GM21526 (cell line): Measurements from ENCODE around the gene WDR46.

ENCODE experiments used
- ATAC-seq: cut with Tn5 transposase; IDR thresholded peaks from one replicate; pipeline ENCODE4 v1.9.1; 2021; ENCODE audit warnings: moderate library complexity; ENCODE audit not compliant: unreplicated experiment, low FRiP score

WDR46 gene

DNA sequence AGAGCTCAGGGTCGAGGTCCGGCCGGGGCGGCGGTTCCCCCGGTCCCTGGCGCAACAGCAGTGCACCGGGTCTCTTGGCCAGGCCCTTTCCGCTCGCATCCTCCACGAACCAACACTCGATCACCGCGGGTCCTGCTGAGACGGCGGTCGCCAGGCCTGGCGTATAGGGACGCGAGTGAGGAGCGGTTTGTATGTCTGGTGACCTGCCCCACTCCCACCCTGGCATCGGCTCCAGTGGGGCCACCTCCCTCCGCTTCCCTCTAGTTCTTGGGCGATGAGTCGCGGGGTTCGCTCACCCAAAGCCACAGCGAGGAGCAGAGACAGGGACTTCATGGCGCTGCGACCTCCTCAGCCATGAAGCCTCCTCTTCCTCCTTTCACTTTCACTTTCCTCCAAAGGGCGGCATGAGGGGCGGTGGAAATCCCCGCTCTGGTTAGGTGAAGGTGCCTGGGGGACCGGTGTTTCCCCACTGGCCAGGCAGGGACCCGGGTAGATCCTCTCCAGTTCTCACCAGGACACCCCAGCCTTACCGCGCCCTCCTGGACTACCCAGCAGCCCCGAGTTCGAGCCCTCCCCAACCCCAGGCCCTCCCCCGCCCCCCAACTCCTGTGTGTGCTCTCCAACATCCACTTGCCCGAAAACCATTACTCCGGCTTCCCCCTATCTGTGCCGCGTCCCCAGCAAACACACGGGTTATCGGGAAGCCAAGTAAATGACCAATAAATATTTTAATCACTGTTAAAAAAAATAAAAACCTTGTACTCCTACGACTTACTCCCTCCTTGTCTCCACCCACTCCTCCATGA lies 24.9 kb upstream of the WDR46 start, which contains the start of gene TAPBP:
TSS of gene TAPBP (minus strand) at position 370 of the 806 bp plus-strand sequence. CDS start at position 333, 37 bp downstream.
- ATAC-seq, result no peak

DNA sequence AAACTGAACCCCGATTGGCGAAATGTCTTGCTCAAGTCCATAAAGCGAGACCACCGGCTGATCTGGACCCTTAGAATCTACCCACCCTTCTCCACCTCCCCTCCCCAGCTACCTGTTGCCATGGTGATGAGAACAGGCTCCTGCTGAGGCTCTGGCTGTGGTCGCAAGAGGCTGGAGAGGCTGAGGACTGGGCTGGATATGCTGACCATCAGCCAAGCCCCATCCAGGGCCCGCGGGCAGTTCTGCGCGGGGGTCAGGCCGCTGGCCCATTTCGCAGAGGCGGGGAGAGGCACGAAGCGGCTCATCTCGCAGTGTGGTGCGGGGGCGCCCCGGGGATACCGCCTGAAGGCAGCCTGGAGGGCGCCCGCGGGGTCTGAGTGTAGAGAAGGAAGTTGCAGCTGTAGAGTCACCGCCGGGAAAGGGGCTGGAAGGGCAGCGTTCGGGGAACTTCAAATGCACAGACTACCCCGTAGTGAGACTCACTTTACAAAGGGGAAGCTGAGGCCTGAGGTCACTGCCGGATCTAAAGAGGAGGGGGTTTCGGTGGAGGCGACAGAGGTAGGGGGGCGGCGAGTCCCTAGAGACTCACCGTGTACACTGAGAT lies 24.2 kb upstream of the WDR46 start:
- no peak for ATAC-seq

DNA sequence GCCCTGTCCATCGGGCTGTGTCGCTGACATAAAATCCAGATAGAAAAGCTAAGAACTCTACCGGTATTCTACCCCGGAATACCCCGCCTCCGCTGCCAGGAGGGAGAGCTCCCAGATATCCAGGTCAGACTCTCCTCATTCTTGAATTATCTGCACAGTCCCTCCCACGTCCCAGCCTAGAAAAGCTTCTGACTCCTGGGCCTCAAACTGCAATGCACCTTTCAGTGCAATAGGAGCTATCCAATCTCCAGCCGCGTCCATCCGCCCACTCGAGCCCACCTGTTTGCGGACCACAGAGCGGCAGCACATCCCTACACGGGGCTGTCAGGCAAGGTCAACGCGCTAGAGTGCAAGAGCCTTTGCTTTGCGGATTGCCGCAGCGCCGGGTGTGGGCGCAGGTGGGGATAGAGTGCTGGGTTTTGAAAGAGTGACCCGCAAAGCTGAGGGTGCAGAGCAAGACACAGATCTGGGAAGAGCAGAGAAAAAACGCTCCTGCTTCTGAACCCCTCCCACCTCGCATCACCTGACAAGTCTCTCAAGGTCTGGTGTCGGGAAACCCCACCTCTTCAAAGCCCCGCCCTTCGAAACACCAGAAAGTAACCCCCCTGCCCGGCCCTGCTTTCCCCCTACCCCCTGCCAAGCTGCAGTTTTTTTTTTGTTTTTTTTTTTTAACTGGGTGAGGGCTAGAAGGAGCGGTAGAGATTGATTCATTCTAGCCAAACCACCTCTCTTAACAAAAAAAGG lies 23.5 kb upstream of the WDR46 start:
- no peak for ATAC-seq

DNA sequence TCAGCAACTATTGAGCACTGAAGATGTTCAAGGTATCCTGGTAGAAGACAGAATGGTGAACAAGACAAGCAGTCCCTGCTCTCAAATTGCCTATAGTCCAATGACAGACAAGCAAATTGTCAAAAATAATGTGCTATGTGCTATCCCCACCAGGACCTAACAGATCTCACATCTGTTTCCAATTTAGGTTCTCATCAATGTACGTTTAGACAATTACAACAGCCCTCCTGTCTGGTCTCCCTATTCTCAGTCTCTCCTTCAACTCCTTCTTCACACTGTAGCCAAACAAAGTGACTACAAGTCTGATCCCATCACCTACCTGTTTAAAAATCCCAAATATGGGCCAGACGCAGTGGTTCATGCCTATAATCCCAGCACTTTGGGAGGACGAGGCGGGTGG lies 17.3 kb upstream of the WDR46 start:
- ATAC-seq, result no peak

DNA sequence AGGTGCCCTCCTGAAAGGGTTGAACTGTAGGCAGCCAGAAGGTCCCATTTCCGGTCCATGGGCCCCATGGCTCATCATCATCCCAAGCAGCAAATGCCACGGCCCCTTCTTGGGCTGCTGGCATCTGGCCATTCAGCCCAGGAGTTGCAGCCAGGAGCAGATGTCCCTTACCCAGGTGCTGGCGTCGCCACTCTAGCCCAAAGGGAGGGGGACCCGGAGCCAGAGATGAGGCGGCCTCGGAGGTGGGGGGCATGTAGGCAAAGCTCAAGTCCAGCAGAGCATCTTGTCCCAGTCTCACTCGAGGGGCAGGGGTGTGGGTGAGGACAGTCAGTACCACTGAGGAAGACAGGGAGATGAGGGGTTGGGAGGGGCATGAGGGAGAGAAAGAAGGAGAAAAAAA lies 16.0 kb upstream of the WDR46 start:
- ATAC-seq, result no peak

DNA sequence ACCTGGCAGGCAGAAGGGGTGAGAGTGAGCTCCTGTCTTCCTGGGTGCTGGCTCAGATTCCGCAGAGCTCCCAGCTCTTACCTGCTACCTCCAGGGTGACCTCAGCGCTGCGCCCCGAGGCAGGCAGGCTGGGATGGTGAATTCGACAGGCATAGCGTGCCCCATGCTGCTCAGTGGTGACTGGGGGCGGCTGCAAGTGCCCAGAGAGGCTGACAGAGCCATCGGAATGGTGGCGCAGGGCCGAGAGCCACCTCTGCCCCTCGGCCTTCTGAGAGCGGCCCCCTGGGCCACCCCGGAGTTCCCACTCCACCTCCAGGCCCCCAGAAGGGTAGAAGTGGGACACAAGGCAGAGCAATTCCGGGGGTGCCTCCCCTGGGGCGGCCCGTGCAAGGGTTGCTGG lies 15.2 kb upstream of the WDR46 start:
- no peak for ATAC-seq

DNA sequence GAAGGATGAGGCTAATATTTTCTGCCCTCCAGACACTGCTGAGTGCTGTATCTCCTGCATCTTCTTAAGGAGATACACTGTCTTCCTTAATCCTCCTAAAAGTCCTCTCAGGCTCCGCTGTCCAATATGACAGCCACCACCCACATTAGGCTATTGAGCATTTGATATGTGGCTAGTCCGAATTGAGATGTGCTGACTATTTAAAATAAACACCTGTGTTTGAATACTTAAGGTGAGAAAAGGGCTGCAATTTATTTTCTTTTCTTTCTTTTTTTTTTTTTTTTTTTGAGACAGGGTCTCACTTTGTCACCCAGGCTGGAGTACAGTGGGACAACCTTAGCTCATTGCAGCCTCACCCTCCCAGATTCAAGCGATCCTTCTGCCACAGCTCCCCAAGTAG lies 12.8 kb upstream of the WDR46 start:
- ATAC-seq, result no peak

DNA sequence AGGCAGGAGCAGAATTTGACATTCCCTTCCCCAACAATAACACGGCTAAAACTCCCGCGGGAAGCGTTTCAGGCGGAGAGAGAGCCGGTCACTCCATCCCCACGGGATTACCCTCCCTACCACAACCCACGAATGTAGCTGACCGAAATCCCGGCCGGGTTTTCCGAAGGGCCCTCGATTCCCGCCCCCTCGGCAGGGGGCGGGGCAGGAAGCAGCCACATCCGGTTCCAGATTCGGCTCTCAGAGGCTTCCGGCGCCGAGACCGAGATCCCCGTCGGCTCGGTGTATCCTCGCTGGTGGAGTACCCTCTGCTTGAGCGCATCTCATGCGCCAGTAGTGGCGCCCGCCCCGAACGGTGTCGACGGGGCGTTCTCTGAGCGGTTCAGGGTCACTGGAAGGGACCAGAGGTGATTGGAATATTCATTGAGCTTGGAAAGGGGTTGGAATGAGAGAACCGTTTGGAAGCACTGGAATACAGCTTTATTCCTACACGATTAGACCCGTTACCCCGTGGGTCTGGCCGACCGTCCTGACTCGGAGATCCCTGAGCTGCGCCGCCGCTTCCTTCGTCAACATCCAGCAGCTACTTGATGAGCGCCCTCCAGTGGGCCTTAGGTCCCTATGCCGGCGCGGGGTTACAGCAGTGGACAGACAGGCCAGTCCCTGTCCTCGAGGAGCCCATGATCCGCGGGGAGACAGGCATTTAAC lies 10.4 kb upstream of the WDR46 start:
- ATAC-seq, result peak; percentile 58

DNA sequence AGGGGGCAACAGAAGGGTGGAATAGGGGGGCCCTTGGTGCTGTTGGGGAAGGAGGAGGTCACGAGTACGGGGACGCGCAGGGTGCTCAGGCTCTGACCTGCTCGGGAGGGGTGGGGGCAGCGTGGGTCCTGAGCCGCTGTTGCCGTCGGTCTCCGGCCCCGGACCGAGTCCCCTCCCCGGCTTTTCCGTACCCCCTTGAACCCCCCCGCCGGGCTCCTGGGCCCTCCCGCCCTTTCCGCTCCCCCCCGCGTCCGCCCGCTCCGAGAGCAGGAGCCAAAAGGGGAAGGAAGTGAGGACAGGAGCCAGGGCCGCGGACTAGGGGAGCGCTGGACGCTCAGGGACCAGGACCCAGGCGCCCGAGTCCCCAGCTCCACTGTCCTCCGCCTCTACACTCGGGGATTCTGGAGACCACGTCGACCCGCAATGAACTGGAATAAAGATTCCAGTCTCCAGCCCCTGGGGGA lies 9.8 kb upstream of the WDR46 start, which contains the start of gene RGL2:
TSS of gene RGL2 (minus strand) at position 170 of the 464 bp plus-strand sequence. CDS start 332 bp downstream, outside the sequence.
- peak; percentile 22 for ATAC-seq

DNA sequence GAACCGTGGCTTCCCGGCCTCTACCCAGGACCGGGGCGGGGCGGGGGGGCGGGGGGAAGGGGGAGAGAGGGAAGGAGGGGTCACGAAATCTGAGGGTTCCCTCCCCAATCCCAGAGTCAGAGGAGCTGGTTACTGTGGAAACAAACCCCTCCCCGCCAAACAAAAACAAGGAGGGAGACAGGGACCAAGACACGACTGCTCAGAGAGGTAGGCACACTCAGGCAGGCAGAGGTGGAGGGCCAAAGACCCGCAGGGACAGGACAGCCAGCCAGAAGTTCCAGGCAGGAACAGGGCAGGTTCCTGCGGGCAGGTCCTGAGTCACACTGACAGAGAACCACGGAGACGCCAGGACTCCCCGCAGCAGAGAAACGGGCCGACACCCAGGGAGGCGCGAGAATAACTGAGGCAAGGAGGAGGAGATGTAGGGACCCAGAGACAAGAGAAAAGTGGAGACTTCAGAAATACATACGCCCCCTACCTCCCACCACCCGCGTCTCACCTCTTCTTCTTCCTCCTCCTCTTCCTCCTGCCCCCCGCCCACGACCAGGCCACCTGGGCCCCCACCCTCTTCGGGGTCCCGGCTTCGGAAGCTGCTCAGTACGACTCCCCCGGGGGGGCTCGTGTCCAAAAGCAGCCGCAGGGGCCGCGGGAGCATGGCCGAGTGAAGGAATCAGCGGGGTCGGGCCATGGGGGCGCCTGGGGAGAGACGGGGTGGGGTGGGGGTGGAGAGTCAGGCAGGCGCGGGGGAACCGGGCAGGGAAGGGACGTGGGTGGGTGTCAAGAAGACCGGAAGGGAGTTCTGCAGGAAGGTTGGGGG lies 9.1 kb upstream of the WDR46 start:
- no peak for ATAC-seq

DNA sequence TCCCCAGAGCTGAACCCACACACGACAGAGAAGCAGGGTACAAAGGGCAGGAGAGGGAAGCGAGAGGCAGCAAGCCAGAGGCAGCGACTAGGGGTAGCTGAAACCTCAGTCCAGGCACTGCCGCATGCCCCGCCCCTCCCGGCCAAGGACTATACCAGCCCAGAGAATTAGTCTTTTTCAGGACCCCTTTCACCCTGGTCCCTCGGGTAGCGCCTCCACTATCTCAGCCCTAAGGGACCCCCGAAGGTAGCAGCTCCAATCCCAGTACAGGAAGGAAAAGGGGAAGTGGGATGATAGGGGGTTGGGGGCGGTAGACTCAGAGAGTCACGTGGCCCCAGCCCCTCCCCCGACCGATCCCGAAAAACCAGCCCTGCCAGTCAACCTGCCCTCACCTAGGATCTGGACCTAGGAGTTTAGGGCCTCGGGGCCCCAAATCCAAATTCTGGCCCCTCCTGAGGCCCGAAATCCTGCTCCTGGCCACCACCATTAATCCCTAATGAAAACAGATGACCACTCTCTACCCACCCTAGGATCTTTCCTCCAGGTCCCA lies 8.4 kb upstream of the WDR46 start:
- no peak for ATAC-seq

DNA sequence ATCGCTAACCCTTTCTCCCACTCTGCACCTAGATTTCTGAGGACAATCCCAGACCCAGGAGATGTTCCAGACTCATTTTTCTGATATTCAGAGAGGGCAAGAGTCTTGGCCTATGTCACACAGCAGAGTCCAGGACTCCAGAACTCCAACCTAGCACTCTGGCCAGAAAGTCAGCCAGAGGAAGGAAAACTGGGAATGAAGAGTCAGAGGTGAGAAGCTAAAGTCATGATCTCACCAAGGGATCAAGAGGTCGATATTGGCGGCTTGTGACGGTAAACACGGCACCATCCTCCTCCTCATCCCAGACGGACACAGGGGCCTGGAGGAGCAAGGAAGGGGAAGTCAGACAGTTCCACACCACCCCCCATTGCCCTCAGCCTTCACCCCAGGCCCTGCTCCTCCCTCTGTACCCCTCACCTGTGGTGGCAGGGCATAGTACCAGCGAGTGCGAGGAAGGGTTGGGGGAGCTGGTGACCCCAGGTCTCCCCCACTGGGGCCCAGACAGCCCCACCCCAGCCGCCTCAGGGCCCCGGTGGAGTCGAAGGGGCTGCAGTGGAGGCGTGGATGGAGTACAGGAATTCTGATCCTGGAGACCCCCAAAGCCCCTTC lies 7.9 kb upstream of the WDR46 start:
- ATAC-seq, result no peak

DNA sequence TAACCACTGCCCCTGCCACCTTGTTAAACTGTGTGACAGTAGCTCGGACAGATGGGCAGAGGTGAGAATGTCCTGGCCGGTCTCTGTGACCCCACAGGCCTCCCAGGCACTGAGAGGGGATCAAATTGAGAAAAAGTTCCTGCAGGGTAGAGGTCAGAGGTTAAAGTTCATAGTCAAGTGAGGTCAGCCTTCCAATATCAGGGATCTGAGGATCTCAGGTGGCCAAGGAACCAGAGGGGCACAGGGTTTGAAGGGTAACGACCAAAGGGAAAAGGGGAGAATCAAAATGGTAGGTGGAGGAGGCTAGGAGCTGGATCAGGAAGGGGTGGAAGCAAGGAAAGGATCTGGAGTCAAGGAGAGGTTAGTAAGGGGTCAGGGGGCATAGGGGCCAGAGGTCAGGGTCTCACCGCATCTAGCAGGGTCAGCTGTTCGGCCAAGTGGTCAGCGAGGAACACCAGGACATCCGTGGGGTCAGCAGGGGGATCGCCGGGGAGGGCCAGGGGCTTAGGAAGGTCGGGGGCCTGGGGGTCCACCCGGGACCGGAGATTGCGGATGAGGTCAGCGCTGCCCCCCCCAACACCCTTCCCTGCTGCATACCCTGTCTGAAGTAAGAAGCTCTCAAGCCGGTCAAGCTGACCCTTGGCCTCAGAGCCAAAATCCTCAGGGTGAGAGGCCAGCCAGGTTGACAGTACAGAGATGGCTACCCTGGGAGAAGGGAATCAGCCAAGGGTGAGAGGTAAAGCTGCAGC lies 6.8 kb upstream of the WDR46 start:
- ATAC-seq, result no peak

DNA sequence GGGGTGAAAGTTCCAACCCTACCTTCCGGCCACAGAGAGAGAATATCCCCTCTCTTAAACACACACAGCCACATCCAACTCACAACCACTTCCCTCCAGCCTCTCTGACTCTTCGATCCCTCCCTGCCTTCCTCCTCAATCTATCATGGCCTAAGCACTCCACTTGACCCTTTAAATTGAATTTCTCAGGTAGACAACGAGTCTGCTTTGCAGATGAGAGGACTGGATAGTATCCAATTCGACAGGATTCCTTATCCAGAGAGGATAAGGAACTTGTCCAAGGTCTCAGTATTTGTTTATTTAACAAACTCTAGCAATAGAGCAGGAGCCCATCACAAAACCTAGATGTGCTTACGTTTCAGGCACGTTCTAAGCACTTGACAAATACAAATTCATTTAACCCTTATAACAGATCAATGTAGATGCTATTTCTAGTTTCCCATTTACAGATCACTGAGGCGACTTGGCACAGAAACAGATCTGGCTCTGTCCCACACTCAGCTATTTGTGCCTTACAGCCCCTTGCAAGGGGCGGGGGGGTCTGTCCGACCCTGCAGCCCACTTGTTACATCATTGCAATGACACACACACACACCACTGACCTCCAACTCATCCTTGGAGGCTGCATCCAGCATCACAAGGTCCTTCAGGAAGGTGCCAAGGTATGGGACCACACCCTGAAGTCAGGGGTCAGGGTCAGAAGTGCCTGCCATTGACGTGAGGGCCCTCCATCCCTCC lies 5.2 kb upstream of the WDR46 start:
- no peak for ATAC-seq

DNA sequence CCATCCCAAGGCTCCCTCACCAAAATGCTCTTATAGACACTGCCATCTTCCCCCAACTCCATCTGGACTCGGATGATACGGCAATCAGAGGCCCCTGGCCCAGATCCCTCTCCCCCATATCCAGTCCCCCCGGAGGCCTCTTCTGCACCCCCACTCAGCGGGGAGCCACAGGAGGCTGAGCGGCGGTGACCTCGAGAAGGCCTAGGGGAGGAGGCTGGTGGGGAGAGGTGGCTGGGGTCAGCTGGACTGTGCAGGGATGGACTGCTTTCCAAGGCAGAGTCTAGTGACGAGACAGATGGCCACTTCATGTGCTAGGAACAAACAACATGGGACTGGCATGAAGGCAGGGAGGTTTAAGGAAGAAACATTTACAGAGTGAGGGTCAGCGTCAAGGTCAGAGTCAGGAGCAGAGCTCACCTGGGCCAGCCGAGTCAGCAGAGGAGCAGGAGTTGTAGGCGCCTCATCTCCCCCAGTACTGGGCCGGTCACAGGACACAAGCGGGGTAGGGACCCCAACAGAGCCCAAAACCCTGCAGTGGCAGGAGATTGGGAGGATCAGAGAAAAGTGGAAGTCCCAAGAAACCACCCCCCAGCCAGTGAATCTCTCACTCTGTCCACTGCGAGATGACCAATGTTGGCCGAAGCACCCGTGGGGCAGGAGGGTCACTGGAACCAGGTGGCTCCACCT lies 4.1 kb upstream of the WDR46 start:
- no peak for ATAC-seq

DNA sequence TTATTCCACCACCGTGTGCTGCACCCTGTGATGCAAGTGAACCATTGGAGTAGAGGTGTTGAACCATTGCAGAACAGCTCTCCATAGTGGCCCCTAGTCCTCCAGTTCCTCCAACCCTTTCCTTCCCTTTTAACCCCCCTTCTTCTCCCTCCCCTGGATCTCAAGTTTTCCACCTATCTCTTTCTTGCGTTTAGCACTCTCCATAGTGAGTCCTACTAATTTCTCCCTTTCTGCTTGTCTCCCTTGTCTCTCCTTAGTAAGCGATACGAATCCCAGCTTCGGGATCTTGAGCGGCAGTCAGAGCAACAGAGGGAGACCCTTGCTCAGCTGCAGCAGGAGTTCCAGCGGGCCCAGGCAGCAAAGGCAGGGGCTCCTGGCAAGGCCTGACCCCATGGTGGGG lies 1.4 kb upstream of the WDR46 start:
- no peak for ATAC-seq

DNA sequence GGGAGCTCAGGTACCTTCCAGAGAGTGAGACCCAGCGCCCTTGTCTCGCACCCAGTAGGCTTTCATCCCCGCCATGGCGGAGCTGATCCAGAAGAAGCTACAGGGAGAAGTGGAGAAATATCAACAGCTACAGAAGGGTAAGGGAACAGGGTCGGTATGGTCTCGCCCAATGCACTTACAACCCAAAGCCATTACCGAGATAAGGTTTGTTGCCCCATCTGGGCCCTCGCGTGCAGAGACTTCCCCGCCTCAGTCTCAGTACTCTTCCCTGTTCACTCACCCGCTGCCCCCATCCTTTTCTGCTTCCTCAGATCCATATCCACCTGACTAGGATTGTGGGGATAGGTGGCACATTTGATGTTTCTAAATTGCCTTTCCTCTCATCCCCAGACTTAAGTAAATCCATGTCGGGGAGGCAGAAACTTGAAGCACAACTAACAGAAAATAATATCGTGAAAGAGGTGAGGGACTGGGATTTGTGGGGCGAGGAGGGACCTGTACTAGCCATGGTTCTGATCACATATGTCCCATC lies 811 bp upstream of the WDR46 start:
- ATAC-seq, result peak; percentile 3
